UCSD-AML1 (cell line): ENCODE measurements around the gene CDH4.

Experiments used
- DNase-seq: peaks from one replicate; lab custom pipeline; 2025; ENCODE audit not compliant: unreplicated experiment; lab: John Stamatoyannopoulos, UW

Gene CDH4

DNA sequence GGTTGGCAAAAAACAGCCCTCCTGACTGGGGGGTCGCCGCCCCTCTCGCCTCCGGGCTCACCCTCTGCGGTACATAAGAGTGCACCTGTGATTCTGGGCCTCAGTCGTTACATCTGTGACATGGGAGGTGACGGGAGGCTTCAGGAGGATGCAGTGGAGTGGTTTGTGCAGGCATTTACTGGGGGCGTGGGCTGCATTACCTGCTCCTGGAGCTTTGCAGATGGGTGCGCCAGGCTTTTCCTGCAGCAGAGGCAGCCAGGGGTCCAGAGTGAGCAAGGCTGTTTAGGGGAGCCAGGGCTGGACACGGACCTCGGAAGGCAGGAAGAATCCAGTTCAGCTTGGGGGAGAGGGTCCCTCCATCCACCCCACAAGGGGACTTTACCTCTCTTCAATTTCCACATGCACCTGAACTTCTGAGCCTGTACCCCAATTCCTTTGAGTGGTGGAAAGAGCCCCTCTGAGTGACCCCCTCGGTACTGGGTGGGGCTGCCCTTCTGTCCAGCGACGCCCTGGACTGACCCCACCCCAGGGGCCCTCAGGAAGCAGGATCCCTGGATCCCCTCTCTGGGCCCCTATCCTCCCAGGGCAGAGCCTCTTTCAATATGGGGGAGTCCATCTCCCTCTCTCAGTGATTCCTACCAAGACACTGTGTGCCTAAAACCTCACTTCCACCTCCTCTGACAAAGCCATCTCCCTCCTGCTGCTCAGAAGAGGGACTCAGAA lies 679.6 kb downstream of the CDH4 start:
- no peak for DNase-seq

DNA sequence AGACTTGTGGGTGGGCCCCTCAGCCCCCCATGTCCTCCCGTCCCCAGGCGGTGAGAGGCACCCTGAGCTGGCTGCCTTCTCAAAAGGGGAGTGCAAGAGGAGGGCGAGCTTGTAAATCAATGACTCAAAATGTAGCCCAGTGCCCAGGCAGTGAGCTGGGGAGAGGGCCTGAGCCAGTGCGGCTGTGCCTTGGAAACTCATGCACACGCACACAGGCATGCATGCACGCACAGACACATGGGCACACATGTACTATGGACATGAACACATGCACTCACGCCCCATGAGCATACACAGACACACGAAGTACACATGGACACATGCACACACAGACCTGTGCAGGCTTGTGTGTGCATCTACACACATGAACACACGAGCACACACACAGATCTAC lies 680.1 kb downstream of the CDH4 start:
- DNase-seq = no peak

DNA sequence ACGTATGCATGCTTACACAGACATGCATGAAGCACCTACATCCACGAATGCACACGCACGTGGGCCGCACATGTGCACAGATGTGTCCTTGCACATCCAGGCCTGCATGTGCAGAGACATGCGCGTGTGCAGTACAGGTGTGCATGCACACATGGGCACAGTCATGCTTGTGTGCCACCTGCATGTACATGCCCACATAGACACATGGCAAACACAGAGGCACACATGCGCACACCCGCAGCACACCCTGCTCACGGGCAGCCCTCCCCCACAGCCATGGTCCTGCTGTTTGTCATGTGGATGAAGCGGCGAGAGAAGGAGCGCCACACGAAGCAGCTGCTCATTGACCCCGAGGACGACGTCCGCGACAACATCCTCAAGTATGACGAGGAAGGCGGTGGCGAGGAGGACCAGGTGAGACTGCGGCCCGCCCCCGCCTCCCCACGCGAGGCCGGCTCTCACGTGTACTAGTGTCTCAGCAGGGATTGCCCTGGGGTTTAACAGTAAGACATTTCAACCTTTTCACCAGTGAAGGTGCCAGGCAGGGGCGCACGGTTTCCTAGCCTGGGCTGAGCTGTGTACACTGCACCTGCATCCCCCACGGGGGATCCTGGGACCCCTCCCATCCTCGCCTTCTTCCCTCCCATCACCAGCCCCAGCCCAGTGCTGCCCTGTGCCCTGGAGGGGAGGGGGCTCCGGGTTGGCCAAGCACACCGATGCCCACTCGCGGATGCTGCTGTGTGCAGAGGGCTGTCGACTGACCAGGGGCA lies 680.8 kb downstream of the CDH4 start:
- no peak for DNase-seq

DNA sequence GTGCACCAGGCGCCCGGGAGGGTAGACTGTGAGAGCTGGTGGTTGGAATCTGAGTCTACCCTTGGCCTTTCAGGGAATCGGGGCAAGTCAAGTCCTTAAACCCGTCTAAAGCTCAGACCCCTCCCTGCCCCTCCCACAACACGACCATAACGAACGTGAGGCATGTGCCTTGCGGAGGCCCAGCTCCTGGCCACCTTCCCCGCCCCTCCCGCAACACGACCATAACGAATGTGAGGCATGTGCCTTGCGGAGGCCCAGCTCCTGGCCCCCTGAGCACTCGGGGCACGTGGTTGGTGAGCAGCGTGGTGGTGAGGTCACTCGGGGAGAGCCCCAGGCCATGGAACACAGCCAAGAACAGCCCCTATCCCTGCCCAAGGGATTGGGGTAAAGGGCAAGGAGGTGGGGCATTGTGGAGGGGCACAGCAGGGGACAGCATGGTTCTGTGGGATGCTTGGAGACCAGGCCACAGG lies 681.5 kb downstream of the CDH4 start:
- no peak for DNase-seq

DNA sequence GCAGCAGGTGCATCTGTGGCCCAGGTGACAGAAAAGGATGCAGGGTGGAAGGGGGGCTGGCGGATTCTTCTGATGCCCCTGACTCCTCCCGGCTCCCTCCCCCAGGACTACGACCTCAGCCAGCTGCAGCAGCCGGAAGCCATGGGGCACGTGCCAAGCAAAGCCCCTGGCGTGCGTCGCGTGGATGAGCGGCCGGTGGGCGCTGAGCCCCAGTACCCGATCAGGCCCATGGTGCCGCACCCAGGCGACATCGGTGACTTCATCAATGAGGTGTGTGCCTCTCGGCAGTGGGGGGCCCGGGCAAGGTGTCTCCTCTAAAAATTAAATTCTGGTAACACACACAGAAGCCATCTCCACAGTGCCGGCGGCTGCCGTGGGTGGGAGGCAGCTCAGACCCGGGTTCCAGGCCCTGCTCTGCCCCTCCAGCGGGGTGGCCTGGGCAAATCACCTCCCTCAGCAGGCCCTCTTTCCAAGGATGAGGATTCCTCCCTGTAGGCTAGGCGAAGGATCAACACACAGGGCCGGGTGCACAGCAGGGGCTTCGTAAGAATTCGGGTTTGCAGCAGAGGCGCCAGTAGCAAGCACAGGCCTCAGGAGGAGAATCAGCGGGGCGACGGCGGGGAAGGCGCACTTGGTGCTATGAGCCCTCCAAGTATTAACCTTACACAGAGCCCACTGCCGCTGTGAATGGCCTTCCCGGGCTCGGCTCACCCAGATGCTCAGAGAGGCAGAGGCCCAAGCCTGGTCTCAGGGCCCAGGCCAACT lies 682.1 kb downstream of the CDH4 start:
- DNase-seq = no peak

DNA sequence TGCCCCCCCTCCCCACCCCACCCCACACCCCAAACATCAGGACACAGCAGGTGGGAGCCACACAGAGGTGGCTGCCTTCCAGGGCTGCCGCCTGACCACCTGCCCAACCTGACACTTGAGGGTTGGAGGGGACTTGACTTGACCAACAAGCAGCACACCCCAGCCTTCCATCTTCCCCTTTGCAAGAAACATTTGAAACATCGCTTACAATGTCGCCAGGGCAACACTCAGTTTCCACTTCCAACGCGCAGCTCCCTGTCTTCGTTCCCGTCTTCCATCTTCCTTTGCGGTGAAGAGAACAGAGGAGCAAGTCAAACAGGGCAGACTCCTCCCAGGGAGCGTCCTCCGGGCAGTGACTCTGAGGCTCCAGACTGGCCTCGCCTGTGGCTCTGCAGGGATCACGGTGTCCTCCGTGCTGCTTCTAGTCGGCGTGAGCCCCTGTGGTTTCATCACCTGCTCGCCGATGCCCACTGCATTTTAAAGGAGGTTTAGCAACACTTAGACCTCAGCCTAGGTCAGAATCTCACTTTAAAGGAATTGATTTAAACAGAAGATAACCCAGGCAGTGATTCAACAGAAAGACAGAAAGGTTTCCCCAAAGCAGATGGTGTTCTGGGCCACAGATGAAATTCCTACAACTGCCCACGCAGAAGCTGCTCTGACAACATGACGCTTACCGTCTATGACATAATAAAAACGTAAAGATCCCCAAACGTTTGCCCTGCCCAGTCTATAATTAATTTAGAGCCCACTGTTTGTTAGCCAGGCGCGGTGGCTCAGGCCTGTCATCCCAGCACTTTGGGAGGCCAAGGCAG lies 682.9 kb downstream of the CDH4 start:
- DNase-seq = no peak

DNA sequence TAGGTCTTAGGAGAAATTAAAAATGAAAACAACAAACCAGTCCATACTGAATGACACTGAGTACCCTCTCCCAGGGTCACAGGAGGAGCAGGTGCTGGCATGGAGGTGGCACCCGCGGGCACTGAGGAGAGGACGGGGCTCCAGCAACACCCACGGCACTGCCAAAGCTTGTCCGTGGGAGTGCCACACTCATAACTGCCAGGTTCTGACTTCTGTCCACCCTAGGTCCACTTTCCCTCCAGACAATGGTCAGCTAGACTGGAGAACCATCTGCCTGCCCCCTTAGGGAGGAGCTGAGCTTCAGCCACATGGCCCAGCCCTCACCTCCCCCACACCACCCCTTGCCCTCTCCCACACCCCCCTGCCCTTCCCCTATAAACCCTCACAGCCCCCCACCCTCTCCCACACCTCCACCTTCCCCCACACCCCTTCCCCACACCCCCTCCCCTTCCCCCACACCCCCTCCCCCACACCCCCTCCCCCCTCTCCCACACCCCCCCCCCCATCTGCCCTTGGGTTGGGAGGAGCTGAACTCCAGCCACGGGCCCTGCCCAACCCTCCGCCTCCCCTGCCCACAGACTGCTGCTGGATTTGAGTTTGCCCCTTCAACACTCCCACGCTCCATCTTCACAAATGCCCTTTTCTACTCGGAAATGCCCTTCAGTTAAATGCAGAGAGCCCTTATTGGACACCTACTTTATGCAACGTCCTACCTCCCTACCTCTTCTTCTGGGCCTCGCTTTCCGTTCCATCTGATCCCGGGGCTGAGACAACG lies 684.1 kb downstream of the CDH4 start:
- DNase-seq = no peak

DNA sequence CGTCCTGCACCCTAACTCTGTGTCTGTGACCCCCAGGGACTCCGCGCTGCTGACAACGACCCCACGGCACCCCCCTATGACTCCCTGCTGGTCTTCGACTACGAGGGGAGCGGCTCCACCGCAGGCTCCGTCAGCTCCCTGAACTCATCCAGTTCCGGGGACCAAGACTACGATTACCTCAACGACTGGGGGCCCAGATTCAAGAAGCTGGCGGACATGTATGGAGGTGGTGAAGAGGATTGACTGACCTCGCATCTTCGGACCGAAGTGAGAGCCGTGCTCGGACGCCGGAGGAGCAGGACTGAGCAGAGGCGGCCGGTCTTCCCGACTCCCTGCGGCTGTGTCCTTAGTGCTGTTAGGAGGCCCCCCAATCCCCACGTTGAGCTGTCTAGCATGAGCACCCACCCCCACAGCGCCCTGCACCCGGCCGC lies 684.7 kb downstream of the CDH4 start:
- DNase-seq = no peak

DNA sequence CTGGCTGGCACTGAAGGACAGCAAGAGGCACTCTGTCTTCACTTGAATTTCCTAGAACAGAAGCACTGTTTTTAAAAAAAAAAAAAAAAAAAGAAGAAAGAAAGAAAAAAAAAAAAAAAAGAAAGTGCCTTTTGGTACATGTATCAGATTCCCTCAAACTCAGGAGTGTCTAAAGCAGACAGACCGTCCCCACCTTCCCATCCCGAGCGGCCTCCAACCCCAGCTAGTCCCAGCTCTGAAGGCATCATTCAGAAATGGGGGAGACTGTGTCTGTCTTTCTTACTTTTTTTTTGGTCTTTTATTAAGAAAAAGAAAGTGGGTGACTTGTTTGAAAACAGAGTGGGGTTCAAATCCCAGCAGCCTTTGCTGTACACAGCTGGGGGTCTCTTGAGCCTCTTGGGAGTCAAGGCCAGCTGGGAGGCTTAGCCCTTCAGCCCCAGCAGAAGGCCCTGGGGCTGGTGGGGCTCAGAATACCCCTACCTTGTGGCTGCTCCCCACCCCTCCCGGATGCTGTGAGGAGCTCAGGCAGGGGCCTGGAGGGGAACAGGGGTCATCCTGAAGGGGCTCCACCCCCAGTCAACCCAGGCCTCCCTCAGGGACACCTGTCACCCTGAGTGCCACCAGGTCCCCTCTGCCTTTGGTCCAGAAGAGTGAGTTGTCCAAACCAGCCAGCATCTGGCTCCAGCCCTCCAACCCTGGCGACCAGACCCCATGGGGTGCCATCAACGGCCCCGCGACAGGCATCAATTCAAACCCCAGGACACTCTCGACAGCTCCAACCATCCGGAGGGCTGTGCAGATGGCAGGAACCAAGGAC lies 685.3 kb downstream of the CDH4 start:
- DNase-seq = no peak

DNA sequence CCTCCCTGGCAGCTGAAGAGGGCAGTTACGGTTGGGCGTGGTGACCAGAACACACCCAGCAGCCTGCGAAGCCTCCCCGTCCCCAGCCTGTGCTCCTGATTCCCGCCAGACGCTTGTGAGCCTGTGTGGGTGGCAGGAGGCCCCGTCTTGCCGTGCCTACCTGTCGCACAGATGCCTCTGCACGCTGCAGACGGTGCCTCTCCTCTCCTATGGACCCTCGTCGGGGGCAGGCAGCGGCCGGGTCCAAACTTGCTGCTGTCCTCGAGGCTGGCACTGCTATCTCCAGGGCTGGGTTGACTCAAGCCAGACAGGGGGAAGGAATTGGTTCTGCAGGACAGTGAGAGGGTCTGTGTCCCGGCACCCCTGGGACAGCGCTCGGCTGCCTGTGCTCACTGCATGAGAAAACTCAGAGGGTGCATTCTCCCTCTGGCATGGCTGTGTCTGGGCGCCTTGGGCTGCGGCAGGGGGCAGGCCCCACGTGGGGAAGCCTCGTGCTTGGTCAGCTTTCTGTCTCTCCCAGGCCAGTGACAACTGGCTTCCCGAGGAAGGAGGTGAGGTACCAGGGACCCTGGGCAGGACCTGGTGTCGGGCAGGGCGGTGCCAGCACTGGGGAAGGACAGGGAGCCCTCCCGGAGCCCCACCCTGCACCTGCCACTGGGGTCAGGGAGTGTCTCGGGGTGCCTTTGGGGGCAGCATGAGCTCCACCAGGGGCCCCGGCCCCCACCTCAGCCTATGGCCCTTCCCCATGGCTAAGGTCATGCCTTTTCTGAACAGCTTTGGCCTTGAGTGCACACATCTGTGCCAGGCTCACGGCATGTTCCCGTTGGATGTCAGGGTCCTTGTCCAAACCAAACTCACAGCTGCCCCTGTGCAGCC lies 686.1 kb downstream of the CDH4 start:
- no peak for DNase-seq

DNA sequence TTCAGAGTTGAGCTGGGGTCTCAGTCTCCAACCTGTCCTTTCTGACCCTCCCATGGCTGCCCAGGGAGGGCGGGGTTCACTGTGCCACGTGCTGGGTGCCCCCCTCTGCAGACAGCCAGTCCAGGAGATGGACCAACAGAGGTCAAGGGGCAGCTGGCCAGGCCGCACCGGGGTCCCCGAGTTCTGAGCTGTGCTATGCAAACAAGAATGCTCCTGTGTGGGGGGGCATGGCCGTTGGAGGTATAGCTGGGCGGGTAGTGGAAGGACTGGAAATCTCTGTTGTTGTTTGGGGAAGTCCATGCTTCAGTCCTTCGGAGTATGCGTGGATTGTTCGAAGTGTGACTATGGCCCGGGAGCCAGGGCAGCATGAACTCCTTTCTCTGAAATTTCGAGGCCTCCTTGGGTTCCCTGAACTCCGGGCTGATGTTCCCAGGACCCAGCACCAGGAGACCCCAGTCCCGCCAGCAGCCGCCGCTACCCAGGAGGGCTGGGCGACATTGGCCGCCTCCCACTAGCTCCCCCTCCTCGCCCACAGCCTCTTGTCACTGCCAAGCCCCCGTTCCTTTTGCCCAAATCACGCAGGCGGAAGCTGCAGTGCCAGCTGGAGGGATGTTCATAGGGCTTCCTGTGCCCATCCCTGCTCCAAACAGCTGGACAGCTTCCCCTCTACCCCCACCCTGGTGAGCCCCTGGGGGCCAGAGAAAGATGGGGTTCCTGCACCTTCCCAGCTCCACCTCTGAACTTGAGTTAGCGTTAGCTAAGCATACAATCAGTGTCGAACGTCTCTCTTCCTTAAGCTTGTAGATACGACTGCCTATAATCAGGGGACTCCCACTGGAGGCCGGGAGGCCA lies 687.0 kb downstream of the CDH4 start:
- no peak for DNase-seq

DNA sequence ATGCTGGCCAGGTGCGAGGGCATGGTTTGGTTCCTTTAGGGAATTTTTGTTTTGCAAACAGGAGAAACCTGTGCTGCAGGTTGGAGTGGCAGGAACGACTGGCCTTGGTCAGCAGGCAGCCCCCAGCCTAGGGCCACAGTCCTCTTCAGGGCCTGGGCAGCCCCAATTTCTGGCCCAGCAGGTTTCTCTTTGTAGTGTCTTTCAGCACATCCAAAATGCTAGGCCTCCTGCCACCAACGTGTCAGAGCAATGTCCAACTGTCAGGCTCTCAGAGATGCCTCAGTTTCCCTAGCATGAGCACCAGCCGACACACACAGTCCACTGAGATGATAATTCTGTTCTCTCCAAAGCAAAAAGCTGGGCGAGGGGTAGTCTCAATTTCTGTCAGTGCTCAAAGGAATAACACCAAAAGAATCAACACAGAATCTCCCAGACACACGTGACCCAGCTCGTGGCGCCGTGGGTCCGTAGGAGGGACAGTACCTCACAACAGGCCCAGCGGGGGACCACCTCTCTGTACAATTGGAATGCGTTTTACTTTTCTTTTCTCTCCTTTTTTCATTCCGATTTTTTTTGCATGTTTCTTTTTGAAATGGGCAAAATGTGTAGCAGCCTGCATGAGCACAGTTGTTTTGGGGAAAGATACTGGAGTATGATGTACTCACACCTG lies 687.8 kb downstream of the CDH4 start:
- no peak for DNase-seq

DNA sequence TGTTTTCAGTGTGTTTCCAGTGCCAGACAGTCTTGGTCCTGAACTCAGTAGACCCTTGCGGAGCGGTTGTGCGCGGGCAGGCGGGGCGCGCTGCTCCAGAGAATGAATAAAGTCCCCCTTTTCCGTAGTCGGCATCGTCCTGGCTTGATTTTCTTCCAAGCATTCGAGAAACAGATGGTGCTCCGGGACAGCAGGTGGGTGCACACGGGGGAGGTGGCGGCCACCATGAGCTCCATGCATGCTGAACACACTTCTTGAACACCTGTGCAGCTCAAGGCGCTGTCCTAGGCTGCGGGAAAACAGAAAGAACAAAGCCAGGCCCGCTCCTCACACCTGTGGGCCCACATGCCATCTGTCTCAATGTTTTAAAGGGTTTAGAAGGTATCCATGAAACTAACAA lies 688.4 kb downstream of the CDH4 start:
- no peak for DNase-seq

DNA sequence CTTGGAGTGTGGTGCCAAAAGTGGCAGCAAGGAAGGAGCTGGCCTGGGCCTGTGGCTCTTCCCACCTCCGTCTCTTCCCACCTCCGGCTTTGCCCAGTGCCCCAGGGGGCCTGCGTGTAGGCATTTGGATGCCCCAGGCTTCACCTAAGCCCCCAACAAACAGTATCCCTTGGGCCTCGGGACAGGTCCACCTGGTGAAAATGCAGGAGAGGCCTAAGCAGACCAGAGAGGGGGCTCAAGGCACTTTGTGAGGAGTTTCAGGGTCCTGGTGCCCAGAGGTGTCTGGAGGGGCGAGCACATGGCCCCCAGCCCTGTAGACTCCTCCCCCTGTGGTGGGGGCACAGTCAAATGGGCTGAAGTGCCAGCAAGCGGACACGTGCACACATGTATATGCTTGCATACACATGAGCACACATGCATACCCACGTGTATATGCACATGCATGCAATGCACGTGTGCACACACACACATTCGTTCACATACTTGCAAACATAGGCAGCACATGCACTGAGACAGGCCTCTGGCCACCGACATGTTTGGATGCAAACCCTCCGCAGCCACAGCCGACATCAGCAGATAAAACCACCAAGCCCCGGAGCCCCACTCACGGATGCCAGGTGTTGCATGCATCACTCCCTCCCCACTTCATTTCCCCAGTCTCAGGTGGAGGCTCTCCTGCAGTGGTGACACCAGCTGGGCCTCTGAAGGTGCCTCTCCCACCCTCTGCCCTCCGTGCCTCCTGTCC lies 689.1 kb downstream of the CDH4 start:
- no peak for DNase-seq

DNA sequence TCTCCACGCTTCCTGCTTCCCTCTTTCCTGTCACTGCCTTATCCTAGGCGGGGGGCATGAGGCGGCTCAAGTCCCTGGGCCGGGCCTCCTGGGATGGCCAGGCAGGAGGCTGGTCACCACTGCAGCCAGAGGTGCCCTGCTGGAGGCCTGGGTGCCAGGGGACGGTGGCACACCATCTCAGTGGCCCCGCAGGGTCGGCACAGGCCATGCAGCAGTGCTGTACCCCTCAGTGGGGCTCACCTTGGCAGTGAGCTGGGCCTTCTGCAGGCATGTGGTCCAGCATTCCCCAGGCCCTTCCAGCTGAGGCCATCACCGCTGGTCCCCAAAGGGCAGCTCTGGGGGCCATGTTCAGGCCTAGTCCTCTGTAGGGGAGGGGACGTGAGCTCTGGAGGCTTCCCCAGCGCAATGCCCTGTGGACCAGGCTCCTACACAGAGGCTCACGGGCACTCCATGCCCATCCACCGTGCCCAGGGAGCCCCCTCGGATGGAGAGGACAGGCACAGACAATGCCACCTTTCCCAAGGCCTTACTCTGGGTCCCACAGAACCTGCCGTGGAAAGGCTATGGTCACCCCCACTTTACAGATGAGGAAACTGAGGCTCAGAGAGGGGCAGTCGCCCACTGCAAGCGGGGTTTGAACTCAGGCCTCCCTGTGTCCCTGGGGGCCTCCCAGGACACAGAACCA lies 689.8 kb downstream of the CDH4 start:
- DNase-seq = no peak

DNA sequence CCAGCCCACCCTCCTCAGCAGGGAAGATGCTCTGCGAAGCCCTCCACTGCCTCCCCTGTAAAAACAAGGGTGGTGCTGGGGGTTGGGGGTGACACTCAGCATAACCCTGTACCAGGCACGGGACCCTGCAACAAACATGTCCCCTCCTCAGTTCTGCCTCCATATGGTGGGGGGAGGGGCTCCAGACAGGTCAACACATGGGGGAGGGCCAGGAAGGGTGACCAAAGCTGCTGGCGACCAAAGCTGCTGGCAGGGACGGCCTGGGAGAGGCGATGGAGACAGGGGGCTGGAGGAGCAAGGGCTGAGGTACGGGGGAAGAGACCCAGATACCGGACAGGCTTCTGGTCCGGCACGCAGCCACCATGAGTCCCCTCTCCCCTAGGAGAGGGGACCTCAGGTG lies 690.5 kb downstream of the CDH4 start:
- no peak for DNase-seq
